H1 (cell line): Measurements from ENCODE around the gene TLE5. TPM values are rescaled to one million over a fixed set of nuclear protein-coding genes. Genes with fewer than 3 reads are reported as not detected.

Source experiments
- CEBPB ChIP-seq: IDR thresholded peaks from 2 replicates; pipeline ENCODE4 v1.6.1; 2012; ENCODE audit warnings: low read depth, low read length
- GABPA ChIP-seq: IDR thresholded peaks from 2 replicates; pipeline ENCODE4 v1.6.1; 2011; ENCODE audit warnings: mild to moderate bottlenecking, low read length, moderate library complexity, borderline replicate concordance; ENCODE audit not compliant: insufficient read depth
- HDAC6 ChIP-seq: IDR thresholded peaks from one replicate; pipeline ENCODE4 v1.7.1; 2012; ENCODE audit warnings: low read depth, mild to moderate bottlenecking, inconsistent platforms, low read length, moderate library complexity
- KDM1A ChIP-seq: fragments of 200-600, 300-600 bp; sonication (generic); IDR thresholded peaks from 2 replicates; pipeline ENCODE4 v1.7.1; 2016; ENCODE audit warnings: mild to moderate bottlenecking, low read length, borderline replicate concordance
- KDM4A ChIP-seq: IDR thresholded peaks from one replicate; pipeline ENCODE4 v1.7.1; 2012; ENCODE audit warnings: low read depth, mild to moderate bottlenecking, moderate library complexity, low read length, inconsistent platforms; ENCODE audit not compliant: severe bottlenecking
- PHF8 ChIP-seq: fragments of 200-600 bp; sonication (generic); conservative IDR thresholded peaks from 2 replicates; pipeline ENCODE4 v1.7.1; 2012; ENCODE audit warnings: low read depth, mild to moderate bottlenecking, inconsistent platforms, low read length, moderate library complexity
- POLR2AphosphoS5 ChIP-seq: IDR thresholded peaks from 2 replicates; pipeline ENCODE4 v1.6.1; 2011; ENCODE audit warnings: low read depth, low read length
- RNF2 ChIP-seq: fragments of 200-900, 300-1000 bp; sonication (generic); IDR thresholded peaks from 2 replicates; pipeline ENCODE4 v1.7.1; 2016; ENCODE audit warnings: borderline replicate concordance, low read depth, mild to moderate bottlenecking, antibody characterized with exemption, low read length; ENCODE audit not compliant: poor library complexity, severe bottlenecking; ENCODE audit errors: missing control alignments
- polyA plus RNA-seq, 7 experiments: library from polyadenylated mRNA; depleted of rRNA in 3 of 7; stranded (reverse) in 5 of 7; unstranded in 2 of 7; fragments of >200 nt in 5 of 7; fragments of 200-250 nt in 2 of 7; gene quantifications; 1 replicate in 5 of 7; 2 replicates in 1 of 7; 4 replicates in 1 of 7; pipeline versions ENCODE4 v1.2.1 to v1.2.3, GENCODE V29; 2011 to 2013; ENCODE audit warnings: missing spikeins in 2 of 7, mixed read lengths in 2 of 7
- total RNA-seq: library from RNA; stranded (reverse); fragmentation: NEBNext Ultra II Directional; extraction: Animal tissue kit (Norgen Biotek cat#: 25700); gene quantifications from 2 replicates; pipeline ENCODE4 v1.2.1, GENCODE V29; 2021
- TF ChIP-seq, protein P1 (sequence below): fragments of 300-600 bp; sonication (generic); IDR thresholded peaks from 2 replicates; pipeline ENCODE4 v1.7.1; 2012; ENCODE audit warnings: low read length, moderate library complexity, mild to moderate bottlenecking, inconsistent platforms; ENCODE audit not compliant: insufficient replicate concordance

The TLE5 gene
- total and polyA plus RNA-seq, 2 of the 8 experiments (the other 6 are each of a cell fraction or from before 2014, with no cell fraction given) = 187 to 285 TPM

DNA sequence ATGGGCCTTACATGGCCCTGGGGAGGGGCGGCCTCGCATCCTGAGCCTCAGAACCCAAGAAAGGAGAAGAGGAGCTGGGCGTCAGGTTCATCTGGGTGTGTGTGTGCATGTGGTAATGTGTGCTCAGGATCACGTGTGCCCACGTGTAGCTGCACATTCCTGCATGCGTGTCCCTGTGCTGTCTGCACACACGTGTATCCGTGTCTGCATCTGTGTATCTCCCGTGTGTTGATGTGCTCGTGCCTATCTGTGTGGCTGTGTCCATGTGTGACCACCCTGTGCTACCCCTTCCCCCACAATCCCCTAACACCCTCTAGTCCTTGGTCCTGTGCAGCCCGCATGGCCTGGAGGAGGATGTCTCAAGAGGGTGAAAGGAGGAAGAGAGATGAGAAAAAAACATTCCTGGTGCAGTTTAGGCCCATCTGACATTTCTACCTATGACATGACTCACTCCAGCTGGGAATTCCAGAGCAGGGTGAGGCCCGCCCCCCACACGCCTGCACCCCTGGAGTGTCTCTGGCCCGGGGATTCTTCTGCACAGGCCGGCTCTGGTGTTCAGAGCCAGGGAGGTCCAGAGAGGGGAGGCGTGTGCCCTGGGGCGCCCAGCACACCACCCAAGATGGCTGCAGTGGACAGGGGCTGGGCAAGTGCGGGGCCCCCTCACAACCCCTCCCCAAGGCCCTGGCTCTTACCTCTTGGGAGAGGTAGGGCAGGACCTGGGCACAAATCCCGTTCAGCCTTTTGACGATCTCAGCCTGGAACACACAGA is 7.1 kb downstream of the TLE5 start (continued):
- TF ChIP-seq KDM1A = no peak
- TF ChIP-seq, protein P1, sequence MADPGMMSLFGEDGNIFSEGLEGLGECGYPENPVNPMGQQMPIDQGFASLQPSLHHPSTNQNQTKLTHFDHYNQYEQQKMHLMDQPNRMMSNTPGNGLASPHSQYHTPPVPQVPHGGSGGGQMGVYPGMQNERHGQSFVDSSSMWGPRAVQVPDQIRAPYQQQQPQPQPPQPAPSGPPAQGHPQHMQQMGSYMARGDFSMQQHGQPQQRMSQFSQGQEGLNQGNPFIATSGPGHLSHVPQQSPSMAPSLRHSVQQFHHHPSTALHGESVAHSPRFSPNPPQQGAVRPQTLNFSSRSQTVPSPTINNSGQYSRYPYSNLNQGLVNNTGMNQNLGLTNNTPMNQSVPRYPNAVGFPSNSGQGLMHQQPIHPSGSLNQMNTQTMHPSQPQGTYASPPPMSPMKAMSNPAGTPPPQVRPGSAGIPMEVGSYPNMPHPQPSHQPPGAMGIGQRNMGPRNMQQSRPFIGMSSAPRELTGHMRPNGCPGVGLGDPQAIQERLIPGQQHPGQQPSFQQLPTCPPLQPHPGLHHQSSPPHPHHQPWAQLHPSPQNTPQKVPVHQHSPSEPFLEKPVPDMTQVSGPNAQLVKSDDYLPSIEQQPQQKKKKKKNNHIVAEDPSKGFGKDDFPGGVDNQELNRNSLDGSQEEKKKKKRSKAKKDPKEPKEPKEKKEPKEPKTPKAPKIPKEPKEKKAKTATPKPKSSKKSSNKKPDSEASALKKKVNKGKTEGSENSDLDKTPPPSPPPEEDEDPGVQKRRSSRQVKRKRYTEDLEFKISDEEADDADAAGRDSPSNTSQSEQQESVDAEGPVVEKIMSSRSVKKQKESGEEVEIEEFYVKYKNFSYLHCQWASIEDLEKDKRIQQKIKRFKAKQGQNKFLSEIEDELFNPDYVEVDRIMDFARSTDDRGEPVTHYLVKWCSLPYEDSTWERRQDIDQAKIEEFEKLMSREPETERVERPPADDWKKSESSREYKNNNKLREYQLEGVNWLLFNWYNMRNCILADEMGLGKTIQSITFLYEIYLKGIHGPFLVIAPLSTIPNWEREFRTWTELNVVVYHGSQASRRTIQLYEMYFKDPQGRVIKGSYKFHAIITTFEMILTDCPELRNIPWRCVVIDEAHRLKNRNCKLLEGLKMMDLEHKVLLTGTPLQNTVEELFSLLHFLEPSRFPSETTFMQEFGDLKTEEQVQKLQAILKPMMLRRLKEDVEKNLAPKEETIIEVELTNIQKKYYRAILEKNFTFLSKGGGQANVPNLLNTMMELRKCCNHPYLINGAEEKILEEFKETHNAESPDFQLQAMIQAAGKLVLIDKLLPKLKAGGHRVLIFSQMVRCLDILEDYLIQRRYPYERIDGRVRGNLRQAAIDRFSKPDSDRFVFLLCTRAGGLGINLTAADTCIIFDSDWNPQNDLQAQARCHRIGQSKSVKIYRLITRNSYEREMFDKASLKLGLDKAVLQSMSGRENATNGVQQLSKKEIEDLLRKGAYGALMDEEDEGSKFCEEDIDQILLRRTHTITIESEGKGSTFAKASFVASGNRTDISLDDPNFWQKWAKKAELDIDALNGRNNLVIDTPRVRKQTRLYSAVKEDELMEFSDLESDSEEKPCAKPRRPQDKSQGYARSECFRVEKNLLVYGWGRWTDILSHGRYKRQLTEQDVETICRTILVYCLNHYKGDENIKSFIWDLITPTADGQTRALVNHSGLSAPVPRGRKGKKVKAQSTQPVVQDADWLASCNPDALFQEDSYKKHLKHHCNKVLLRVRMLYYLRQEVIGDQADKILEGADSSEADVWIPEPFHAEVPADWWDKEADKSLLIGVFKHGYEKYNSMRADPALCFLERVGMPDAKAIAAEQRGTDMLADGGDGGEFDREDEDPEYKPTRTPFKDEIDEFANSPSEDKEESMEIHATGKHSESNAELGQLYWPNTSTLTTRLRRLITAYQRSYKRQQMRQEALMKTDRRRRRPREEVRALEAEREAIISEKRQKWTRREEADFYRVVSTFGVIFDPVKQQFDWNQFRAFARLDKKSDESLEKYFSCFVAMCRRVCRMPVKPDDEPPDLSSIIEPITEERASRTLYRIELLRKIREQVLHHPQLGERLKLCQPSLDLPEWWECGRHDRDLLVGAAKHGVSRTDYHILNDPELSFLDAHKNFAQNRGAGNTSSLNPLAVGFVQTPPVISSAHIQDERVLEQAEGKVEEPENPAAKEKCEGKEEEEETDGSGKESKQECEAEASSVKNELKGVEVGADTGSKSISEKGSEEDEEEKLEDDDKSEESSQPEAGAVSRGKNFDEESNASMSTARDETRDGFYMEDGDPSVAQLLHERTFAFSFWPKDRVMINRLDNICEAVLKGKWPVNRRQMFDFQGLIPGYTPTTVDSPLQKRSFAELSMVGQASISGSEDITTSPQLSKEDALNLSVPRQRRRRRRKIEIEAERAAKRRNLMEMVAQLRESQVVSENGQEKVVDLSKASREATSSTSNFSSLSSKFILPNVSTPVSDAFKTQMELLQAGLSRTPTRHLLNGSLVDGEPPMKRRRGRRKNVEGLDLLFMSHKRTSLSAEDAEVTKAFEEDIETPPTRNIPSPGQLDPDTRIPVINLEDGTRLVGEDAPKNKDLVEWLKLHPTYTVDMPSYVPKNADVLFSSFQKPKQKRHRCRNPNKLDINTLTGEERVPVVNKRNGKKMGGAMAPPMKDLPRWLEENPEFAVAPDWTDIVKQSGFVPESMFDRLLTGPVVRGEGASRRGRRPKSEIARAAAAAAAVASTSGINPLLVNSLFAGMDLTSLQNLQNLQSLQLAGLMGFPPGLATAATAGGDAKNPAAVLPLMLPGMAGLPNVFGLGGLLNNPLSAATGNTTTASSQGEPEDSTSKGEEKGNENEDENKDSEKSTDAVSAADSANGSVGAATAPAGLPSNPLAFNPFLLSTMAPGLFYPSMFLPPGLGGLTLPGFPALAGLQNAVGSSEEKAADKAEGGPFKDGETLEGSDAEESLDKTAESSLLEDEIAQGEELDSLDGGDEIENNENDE = no peak
- TF ChIP-seq PHF8 = no peak
- no peak for TF ChIP-seq GABPA
- no peak for TF ChIP-seq KDM4A
- TF ChIP-seq CEBPB = no peak
- TF ChIP-seq POLR2AphosphoS5 = no peak
- TF ChIP-seq HDAC6 = no peak
- no peak for TF ChIP-seq RNF2
